ENCODE data around the gene ATP1B1.

GRCh38 chr1:169161496-169162194, 55.2 kb downstream of the ATP1B1 start:
- TF ChIP-seq CTCF (tag by site-specific recombination; IDR thresholded peaks at IDR 0.05) (no peak), ZBTB21 (tag by site-specific recombination; IDR thresholded peaks at IDR 0.05) (no peak), PRDM4 (tag by site-specific recombination; IDR thresholded peaks at IDR 0.05) (no peak), ZNF561 (tag by site-specific recombination; IDR thresholded peaks at IDR 0.05; ENCODE audit: borderline replicate concordance) (no peak), ZNF2 (tag by site-specific recombination; IDR thresholded peaks at IDR 0.05) (no peak), REST (tag by site-specific recombination; IDR thresholded peaks at IDR 0.05) (no peak), ZIC2 (tag by site-specific recombination; IDR thresholded peaks at IDR 0.05) (no peak), ZNF311 (tag by site-specific recombination; IDR thresholded peaks at IDR 0.05; ENCODE audit: borderline replicate concordance) (no peak), KLF1 (tag by site-specific recombination; IDR thresholded peaks at IDR 0.05) (no peak), MEIS1 (CRISPR knock-in tag; IDR thresholded peaks at IDR 0.05; ENCODE audit: borderline replicate concordance) (no peak), BCL6B (tag by site-specific recombination; IDR thresholded peaks at IDR 0.05) (no peak), ZNF266 (tag by site-specific recombination; IDR thresholded peaks at IDR 0.05; ENCODE audit: low read depth) (no peak), ZNF670 (tag by site-specific recombination; IDR thresholded peaks at IDR 0.05; ENCODE audit: low read depth) (no peak)
